Activated naive CD4-positive, alpha-beta T cell treated with anti-CD3 and anti-CD28 coated beads, Interleukin-2, amount 50 U/mL, for 24 hours (primary cell): ENCODE data around the gene ADAMTS6.
"Not testable (repeated sequence)": the region's sequence is repeated elsewhere in the genome, so short reads cannot be mapped to it uniquely, and the experiment has no call there.

ENCODE experiments used
- H3K27ac Mint-ChIP-seq: one replicate; pipeline ENCODE4 v1.8.0; 2021; ENCODE audit warnings: mild to moderate bottlenecking, mixed read lengths
- H3K27me3 Mint-ChIP-seq: one replicate; pipeline ENCODE4 v1.8.0; 2021; ENCODE audit warnings: mixed read lengths
- H3K36me3 Mint-ChIP-seq: one replicate; pipeline ENCODE4 v1.8.0; 2021; ENCODE audit warnings: mixed read lengths
- H3K4me1 Mint-ChIP-seq: one replicate; pipeline ENCODE4 v1.8.0; 2021; ENCODE audit warnings: mixed read lengths
- H3K4me3 Mint-ChIP-seq: one replicate; pipeline ENCODE4 v1.8.0; 2021; ENCODE audit warnings: mild to moderate bottlenecking, mixed read lengths
- H3K9me3 Mint-ChIP-seq: one replicate; pipeline ENCODE4 v1.8.0; 2021; ENCODE audit warnings: mixed read lengths

ADAMTS6 gene

DNA sequence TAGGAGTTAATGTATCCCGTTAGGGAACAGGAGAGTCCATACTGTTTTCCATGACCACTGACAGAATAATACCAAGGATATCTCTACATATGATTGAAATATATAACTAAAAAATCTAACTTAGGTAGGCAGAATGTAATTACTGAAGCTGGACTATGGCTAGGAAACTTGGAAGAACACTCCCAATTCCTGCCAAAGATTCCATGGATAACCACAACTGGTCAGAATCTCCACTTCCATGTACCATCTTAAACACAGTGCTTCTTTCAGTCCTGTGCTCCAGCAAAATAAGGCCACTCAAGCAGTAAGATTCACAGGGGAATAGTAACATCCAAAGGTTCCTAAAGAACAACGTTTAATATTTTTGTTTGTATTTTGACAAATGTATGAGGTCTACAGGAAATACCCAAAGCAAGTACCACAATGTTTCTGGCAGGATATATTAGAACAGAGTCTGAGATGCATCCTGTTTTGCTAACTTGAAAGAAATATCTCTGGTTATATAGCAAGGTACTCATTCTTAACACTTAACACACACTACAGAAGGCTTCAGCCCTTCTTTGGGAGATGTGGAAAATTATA lies 295.0 kb downstream of the ADAMTS6 start:
- H3K27me3 Mint-ChIP-seq, result no peaks in the 10 kb centered on the region
- no peak overlapping the region for H3K27ac Mint-ChIP-seq
- H3K4me3 Mint-ChIP-seq, result no peak overlapping the region
- H3K4me1 Mint-ChIP-seq, result peaks cover 7% of the 10 kb centered on the region
- H3K9me3 Mint-ChIP-seq, result no peaks in the 10 kb centered on the region
- no peaks in the 10 kb centered on the region for H3K36me3 Mint-ChIP-seq

DNA sequence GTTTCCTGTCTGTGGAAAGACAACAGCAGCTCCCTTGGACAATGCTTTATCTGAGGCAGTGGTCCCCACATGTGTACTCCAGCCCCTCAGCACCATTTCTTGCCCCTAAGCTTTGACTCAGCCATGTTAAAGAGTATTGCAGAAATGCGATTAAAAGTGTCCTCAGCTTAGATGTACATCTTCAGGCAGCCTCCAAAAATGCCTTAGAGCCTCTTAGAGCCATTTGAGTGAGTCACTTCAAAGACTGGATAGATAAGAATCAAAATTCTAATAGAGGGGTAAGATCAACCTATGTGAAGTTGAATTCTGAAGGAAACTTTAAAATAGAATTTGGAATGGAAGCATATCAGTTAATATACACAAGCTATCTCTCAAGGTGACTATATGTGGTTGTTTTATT lies 296.3 kb downstream of the ADAMTS6 start:
- H3K4me1 Mint-ChIP-seq, result peaks cover 1% of the 10 kb centered on the region
- H3K27me3 Mint-ChIP-seq, result no peaks in the 10 kb centered on the region
- no peak overlapping the region for H3K4me3 Mint-ChIP-seq
- H3K36me3 Mint-ChIP-seq, result no peaks in the 10 kb centered on the region
- no peaks in the 10 kb centered on the region for H3K9me3 Mint-ChIP-seq
- no peak overlapping the region for H3K27ac Mint-ChIP-seq

DNA sequence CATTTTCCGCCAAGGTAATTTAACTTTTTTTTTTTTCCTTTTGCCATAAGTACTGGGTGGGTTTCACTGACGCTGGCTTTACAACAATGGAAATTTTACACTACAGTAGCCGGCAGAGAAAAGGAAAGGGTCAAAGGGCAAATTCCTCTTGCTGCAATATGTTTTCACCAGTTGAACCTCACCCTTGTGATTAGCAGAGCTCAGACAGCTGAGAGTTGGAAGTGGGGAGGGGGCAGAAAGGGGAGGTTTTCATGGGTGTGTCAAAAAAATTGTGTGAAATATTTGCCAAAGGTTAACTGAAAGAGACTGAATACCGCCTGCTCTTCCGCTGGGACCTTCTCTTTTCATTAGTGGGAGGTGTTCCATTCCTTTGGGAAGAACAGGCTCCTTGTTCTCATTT lies 296.9 kb downstream of the ADAMTS6 start:
- H3K4me3 Mint-ChIP-seq, result no peak overlapping the region

DNA sequence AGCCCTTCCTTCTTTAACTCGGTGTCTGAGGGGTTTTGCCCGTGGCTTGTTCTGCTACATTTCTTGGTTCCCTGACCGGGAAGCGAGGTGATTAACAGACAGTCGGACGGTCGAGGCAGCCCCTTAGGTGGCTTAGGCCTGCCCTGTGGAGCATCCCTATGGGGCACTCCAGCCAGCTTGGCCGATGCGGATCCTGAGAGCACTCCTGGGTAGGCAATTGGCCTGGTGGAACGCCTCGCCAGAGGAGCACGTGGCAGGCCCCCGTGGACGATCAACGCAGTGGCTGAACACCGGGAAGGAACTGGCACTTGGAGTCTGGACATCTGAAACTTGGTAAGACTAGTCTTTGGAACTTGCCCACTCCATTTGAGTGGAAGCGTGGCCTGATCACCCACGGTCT lies 307.5 kb downstream of the ADAMTS6 start:
- H3K36me3 Mint-ChIP-seq, H3K27ac Mint-ChIP-seq, H3K4me3 Mint-ChIP-seq, H3K27me3 Mint-ChIP-seq, H3K4me1 Mint-ChIP-seq, H3K9me3 Mint-ChIP-seq: not testable (repeated sequence)

More for the DNA sequence above, 296.9 kb downstream of the ADAMTS6 start:
- Mint-ChIP-seq H3K4me1 (no peaks in the 10 kb centered on the region), H3K27ac (no peak overlapping the region), H3K36me3 (no peaks in the 10 kb centered on the region), H3K9me3 (no peaks in the 10 kb centered on the region), H3K27me3 (no peaks in the 10 kb centered on the region)

DNA sequence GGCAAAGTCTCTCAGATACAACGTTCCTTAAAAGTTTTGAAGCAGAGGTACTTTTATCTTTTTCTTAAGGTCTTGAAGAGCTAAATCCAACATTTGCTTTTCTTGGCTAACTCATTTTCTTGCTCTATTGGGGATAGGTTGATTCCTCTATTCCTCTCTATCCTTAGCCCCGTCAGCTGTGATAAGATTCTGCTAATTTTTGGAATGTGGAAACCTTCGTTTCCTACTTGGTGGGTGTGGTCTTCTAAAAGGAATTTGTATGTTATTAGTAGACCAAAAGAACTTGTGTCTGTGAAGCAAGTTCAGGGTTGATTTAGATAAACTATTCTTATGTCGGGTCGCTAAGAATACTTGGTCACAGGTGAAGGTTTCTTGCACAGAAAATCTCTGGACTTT lies 308.6 kb downstream of the ADAMTS6 start:
- Mint-ChIP-seq H3K36me3 (no peaks in the 10 kb centered on the region), H3K4me3 (no peak overlapping the region), H3K4me1 (peaks cover 8% of the 10 kb centered on the region), H3K9me3 (no peaks in the 10 kb centered on the region), H3K27me3 (no peaks in the 10 kb centered on the region), H3K27ac (no peak overlapping the region)

DNA sequence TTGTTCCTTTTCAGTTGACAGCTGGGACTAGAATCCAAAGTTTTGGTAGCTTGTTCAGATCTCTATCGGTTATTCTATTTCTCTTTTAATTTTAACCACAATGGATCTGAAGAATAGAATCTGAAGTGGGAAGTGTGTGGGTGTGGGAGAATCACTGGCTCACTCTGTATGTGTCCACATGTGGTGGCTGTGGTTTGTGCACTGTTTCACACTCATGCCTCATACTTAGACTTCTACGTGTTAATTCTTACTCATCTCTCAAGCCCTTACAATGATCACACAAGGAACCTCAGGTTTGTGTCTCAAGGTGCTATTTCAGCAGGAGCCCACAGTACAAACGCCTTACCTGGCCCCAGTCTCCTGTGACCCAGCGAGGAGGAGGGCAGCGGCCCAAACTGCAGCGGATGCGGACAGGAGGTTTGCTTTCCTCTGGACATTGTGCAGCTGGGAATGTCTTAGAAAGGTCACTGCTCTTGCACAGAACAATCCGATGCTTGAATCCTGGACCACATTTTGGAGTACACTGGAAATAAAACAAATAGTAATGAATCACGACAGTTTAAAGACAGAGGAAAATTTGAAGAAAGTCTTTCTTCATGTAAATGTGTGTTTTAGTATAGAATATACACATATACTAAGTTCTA lies 309.1 kb downstream of the ADAMTS6 start:
- H3K27ac Mint-ChIP-seq, result no peak overlapping the region
- H3K27me3 Mint-ChIP-seq, result no peaks in the 10 kb centered on the region
- H3K4me3 Mint-ChIP-seq, result no peak overlapping the region
- peaks cover 8% of the 10 kb centered on the region for H3K4me1 Mint-ChIP-seq
- H3K36me3 Mint-ChIP-seq, result no peaks in the 10 kb centered on the region
- H3K9me3 Mint-ChIP-seq, result no peaks in the 10 kb centered on the region

DNA sequence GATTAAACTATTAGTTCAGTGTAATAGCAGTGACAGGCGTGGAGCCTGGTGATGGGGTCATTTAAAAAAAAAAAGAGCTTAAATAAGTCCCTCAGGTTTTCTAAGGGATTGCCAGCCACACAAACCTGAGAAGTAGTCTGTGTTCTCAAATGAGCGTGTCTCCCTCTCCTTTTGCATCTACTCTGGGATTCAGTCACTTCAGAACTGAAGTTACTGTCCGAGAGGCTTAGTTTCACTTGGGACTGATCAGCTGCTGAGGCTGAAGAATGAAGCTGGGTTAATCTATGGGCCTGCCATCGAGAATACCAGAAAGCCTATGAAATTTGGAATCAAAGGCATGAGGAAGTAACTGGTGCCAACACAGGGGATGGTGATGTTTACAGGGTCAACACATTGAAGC lies 310.1 kb downstream of the ADAMTS6 start:
- H3K27ac Mint-ChIP-seq, result no peak overlapping the region
- H3K27me3 Mint-ChIP-seq, result no peaks in the 10 kb centered on the region
- no peak overlapping the region for H3K4me3 Mint-ChIP-seq
- no peaks in the 10 kb centered on the region for H3K9me3 Mint-ChIP-seq
- no peaks in the 10 kb centered on the region for H3K36me3 Mint-ChIP-seq
- H3K4me1 Mint-ChIP-seq, result peaks cover 8% of the 10 kb centered on the region

DNA sequence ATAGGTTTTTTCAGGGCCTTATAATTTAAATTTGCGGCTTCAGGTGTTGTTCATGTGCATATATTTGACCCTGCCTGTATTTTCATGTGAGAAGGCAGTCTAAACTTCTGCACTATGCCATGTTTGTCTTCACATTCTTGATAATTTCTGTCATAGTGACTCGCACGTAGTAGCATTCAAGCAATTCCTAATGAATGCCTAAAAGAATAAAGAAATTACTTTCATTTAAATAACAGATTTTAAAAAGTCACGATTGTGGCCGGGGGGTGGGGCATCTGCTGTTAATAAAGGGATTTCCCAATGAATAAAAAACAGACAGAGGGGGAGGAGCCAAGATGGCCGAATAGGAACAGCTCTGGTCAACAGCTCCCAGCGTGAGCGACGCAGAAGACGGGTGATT lies 318.0 kb downstream of the ADAMTS6 start:
- Mint-ChIP-seq H3K27me3 (peaks cover 2% of the 10 kb centered on the region), H3K36me3 (no peaks in the 10 kb centered on the region), H3K9me3 (no peaks in the 10 kb centered on the region), H3K4me3 (no peak overlapping the region), H3K27ac (no peak overlapping the region), H3K4me1 (no peaks in the 10 kb centered on the region)

DNA sequence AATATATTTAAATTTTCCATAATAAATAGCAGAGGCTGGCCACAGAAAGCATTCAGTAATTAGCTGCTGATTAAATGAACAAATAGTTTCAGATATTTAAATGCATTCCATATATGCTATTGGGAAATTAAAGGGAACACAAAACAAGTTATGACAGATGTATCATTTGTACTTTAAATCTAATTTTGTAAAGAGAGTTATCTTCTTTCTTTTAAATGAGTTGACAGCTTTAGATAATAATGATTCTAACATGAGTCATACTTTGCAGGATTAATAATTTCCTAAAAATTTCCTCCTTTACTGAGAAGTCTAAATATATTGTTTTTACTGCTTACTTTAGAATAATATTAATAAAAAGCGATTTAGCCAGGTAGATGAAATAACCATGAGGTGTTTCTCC lies 320.1 kb downstream of the ADAMTS6 start:
- H3K27me3 Mint-ChIP-seq, result peaks cover 2% of the 10 kb centered on the region
- no peak overlapping the region for H3K4me3 Mint-ChIP-seq
- no peaks in the 10 kb centered on the region for H3K36me3 Mint-ChIP-seq
- H3K4me1 Mint-ChIP-seq, result no peaks in the 10 kb centered on the region
- H3K27ac Mint-ChIP-seq, result no peak overlapping the region
- no peaks in the 10 kb centered on the region for H3K9me3 Mint-ChIP-seq

DNA sequence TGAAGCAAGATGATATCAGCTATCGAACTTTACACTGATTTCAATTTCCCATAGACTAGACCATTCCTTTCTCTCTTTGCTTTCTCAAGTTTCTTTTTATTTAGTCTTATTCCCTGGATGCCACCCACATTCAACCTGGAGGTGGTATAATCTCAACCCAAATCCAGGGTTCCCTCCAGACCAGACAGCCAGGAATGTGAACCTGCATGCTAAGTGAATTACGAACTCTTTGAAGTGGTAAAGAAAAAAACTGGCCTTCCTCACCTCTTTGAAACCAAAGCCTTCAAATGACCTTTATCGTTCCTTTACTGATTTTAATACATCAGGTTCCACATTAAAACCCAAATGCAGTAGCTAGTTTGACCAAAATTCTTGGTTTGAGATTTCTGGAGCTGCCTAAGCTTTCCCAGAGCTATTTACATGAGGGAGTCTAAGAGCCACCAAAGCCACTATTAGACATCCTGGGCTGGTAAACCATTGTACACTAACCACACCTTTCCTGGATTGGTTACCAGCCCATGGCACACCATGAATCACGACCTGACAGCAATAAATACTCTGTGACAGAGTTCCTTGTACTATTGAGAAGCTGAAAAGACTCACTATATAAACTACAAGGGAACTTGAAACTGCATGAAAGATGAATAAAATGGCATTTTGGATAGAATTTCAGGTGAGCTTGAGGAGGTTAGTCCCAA lies 323.7 kb downstream of the ADAMTS6 start:
- peaks cover 4% of the 10 kb centered on the region for H3K27me3 Mint-ChIP-seq
- H3K36me3 Mint-ChIP-seq, result no peaks in the 10 kb centered on the region

DNA sequence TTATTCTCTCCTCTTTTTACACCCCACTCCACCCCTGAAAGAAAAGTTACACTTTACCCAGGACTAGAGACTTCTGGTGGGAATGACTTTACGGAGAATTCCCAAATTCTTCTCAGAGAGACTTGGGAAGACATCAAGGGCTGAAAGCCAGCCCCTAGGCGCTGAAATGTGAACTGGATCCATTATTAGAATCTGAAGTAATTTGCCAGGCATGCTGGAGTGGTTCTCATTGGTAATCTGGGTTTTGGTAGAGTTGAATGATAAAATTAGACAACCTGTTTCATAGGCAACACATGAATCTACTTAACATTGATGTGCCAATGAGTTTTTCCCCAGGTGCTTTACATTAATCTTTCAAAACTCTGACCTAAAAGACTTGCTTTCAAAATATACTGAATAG lies 324.8 kb downstream of the ADAMTS6 start:
- Mint-ChIP-seq H3K9me3 (no peaks in the 10 kb centered on the region), H3K36me3 (no peaks in the 10 kb centered on the region), H3K27ac (no peak overlapping the region), H3K4me3 (no peak overlapping the region), H3K4me1 (no peaks in the 10 kb centered on the region), H3K27me3 (peaks cover 4% of the 10 kb centered on the region)

More for the DNA sequence above, 323.7 kb downstream of the ADAMTS6 start:
- Mint-ChIP-seq H3K27ac (no peak overlapping the region), H3K4me1 (no peaks in the 10 kb centered on the region), H3K9me3 (no peaks in the 10 kb centered on the region), H3K4me3 (no peak overlapping the region)

DNA sequence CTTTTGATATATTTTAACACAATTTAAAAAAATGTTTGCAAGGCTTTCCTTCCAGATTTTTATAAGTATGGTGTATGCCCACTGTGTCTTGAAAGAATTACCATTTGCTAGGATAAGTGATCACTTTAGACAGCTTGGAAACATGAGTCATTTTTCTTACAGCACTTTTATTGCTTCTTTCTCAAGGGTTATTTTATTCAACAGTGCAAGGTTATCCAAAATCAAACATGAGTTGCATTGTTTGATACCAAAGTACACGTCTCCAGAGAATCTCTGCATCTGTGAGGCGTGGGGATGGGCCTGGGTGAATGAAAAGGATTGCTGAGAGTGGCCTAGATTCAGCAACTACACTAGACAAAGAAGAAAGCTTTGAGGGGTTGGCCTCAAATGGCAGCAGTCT lies 329.6 kb downstream of the ADAMTS6 start:
- no peaks in the 10 kb centered on the region for H3K9me3 Mint-ChIP-seq
- H3K36me3 Mint-ChIP-seq, result peaks cover 2% of the 10 kb centered on the region
- H3K4me3 Mint-ChIP-seq, result no peak overlapping the region
- H3K4me1 Mint-ChIP-seq, result no peaks in the 10 kb centered on the region
- H3K27ac Mint-ChIP-seq, result no peak overlapping the region
- H3K27me3 Mint-ChIP-seq, result peaks cover 1% of the 10 kb centered on the region

DNA sequence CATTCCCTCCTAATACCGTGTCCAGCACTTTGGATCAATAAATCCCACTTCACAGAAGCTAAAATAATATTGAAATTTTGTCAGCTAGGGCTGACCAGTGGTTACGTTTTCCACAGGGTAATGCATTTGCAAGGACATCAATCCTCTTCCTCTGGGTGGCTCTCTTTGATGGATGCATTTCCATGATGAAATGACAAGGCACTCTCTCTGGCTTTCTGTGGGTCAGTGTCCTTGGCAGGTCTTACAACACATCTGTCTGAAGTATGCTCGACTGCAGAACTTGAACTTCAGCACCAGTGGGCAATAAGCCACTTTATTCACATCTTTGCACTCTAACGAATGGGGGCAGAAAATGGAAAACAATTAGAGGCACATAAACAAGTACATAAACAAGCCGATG lies 330.1 kb downstream of the ADAMTS6 start:
- Mint-ChIP-seq H3K36me3 (peaks cover 2% of the 10 kb centered on the region), H3K4me3 (no peak overlapping the region), H3K27ac (no peak overlapping the region), H3K4me1 (no peaks in the 10 kb centered on the region), H3K27me3 (peaks cover 1% of the 10 kb centered on the region), H3K9me3 (no peaks in the 10 kb centered on the region)

DNA sequence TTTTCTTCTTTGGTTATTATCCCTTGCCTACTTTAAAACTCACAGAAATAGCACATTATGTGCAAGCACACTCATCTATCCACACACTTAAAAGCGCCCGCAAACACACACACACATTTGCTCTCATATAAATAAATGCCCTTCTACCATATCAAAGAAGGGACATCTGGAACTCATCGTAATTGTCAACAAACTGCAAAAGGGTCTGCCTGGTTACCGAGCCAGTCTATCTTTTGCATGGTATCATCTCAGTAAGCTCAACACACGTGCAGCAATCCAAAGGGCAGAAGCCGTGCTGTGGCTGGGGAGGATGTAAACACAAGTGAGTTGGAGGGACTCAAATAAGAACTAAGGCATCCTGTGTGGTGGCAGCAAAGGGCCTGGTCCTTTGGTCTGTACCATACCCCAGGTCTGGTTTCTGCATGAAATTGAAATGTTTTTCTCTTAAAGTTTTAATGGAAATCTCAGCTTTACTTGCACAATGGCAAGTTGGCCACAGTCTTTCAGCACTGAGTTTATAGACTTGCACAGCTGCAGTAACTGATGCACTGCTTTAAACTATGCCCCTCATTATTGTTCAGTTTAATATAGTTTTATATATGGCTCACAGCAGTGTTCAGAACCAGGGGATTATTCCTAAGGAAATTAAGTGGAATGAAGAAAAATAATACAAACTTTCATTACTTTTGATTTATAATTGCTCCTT lies 331.0 kb downstream of the ADAMTS6 start:
- H3K9me3 Mint-ChIP-seq, result no peaks in the 10 kb centered on the region
- no peak overlapping the region for H3K27ac Mint-ChIP-seq
- H3K27me3 Mint-ChIP-seq, result peaks cover 1% of the 10 kb centered on the region
- peaks cover 2% of the 10 kb centered on the region for H3K36me3 Mint-ChIP-seq
- H3K4me3 Mint-ChIP-seq, result no peak overlapping the region
- no peaks in the 10 kb centered on the region for H3K4me1 Mint-ChIP-seq

DNA sequence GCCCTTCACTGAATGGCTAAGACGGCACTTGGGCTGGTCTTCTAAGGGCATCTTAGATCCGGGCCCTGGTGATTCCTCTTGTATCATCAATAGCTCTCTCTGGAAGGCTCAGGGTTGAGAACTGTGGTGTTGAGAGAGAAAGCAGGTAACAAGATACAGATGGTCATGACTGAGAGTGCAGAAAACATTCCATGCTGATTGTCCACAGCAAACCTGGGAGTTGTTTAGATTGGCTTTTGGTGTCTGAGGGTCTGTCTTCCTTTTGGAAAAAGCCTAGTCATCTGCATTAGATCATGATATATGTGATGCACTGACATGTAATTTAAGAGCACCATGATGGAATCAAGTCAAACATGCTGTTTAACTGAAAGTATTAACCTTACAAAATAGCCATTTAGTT lies 331.9 kb downstream of the ADAMTS6 start:
- Mint-ChIP-seq H3K27me3 (peaks cover 3% of the 10 kb centered on the region), H3K4me3 (no peak overlapping the region), H3K4me1 (no peaks in the 10 kb centered on the region), H3K9me3 (no peaks in the 10 kb centered on the region), H3K36me3 (peaks cover 2% of the 10 kb centered on the region), H3K27ac (no peak overlapping the region)
